ENCODE results near the gene DPH2. TPM values are rescaled to one million over a fixed set of nuclear protein-coding genes. Genes with fewer than 3 reads are reported as not detected.
A peak's percentile ranks its signal among the peaks of the same experiment; 100 is the strongest.

Gene DPH2
- polyA plus RNA-seq, 3 donors = 13.0 to 23.6 (median 14.1) TPM

DNA sequence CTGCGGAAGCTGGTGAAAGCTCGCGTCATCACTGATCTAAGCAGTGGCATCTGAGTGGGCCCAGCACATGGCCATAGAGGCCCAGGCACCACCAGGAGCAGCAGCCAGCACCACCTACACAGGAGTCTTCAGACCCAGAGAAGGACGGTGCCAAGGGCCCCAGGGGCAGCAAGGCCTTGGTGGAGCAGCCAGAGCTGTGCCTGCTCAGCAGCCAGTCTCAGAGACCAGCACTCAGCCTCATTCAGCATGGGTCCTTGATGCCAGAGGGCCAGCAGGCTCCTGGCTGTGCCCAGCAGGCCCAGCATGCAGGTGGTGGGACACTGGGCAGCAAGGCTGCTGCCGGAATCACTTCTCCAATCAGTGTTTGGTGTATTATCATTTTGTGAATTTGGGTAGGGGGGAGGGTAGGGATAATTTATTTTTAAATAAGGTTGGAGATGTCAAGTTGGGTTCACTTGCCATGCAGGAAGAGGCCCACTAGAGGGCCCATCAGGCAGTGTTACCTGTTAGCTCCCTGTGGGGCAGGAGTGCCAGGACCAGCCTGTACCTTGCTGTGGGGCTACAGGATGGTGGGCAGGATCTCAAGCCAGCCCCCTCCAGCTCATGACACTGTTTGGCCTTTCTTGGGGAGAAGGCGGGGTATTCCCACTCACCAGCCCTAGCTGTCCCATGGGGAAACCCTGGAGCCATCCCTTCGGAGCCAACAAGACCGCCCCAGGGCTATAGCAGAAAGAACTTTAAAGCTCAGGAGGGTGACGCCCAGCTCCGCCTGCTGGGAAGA lies 39.5 kb upstream of the DPH2 start:
- H3K4me1 ChIP-seq (ENCODE audit: control insufficient read depth in 1 of 2, insufficient read depth in 2 of 2, low read length in 2 of 2) = peaks cover 25% of the 10 kb centered on the region in 2 donors
- Mint-ChIP-seq H3K27me3 (ENCODE audit: low read depth in 3 of 3) (peaks cover 8 to 15% (median 9%) of the 10 kb centered on the region in 3 donors), H3K36me3 (peaks cover 22 to 25% of the 10 kb centered on the region in 2 donors), H3K9me3 (peaks cover 0 to 6% (median 3%) of the 10 kb centered on the region in 7 donors), H3K4me1 (peaks cover 30% of the 10 kb centered on the region), H3K4me3 (no peak overlapping the region), H3K27ac (no peak overlapping the region)
- no peaks in the 10 kb centered on the region for H4K20me1 ChIP-seq (ENCODE audit: insufficient read depth, low read length)
- intact Hi-C loops (cut with micrococcal nuclease) = loop anchor here in 1 of 2 donors (10.0 kb wide), 1 partner anchor 396 kb away; the partner anchor contains the start of gene PTPRF
- H3K36me3 ChIP-seq (replicated peaks in 1 of 2; ENCODE audit: control insufficient read depth in 1 of 2, insufficient read depth in 2 of 2, low read length in 2 of 2) = peaks cover 3 to 7% of the 10 kb centered on the region in 2 donors
- peaks cover 0 to 3% of the 10 kb centered on the region in 2 donors for H3K9me3 ChIP-seq (replicated peaks in 1 of 2; ENCODE audit: control insufficient read depth in 1 of 2, insufficient read depth in 1 of 2, low read length in 2 of 2)
- DNase-seq = no peak
- peaks cover 0 to 7% of the 10 kb centered on the region in 2 donors for H3K27me3 ChIP-seq (ENCODE audit: control insufficient read depth in 2 of 2, insufficient read depth in 2 of 2, low read length in 2 of 2)
- H2AFZ ChIP-seq (ENCODE audit: insufficient read depth, low read depth, low read length, poor library complexity, severe bottlenecking) = no peak overlapping the region
- H3K9ac ChIP-seq (ENCODE audit: insufficient read depth, low read length, poor library complexity, severe bottlenecking) = no peak overlapping the region
- WGBS (ENCODE audit: insufficient coverage) = 93% methylated on average over 7 of the region's 10 CpGs
- no peak overlapping the region for H3K4me3 ChIP-seq (replicated peaks in 1 of 3; ENCODE audit: low read depth in 2 of 3, low read length in 3 of 3)
- TF ChIP-seq CTCF (IDR thresholded peaks at IDR 0.05) = peak; percentile 42
- H3K27ac ChIP-seq (ENCODE audit: low read depth in 1 of 2, low read length in 2 of 2) = no peak overlapping the region
- peaks cover 6% of the 10 kb centered on the region for H3K79me2 ChIP-seq (ENCODE audit: insufficient read depth, low read length)
- no peak overlapping the region for H3K4me2 ChIP-seq (replicated peaks; ENCODE audit: extremely low read depth, low read length, poor library complexity, severe bottlenecking)

DNA sequence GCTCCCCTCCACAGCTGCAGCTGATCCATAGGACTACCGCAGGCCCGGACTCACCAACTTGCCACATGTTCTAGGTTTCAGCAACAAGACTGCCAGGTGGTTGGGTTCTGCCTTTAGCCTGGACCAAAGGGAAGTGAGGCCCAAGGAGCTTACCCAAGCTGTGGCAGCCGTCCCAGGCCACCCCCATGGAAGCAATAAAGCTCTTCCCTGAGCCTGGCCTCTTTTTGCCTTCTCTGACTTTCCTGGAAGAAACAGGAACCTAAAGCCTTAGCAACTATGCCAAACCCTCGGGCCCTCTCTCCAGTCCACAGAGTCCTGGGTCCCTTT lies 38.9 kb upstream of the DPH2 start:
- Mint-ChIP-seq H3K9me3 (peaks cover 0 to 6% (median 3%) of the 10 kb centered on the region in 7 donors), H3K27me3 (ENCODE audit: low read depth in 3 of 3) (peaks cover 8 to 19% (median 11%) of the 10 kb centered on the region in 3 donors), H3K4me1 (peaks cover 35% of the 10 kb centered on the region), H3K36me3 (peaks cover 16 to 20% of the 10 kb centered on the region in 2 donors), H3K27ac (no peak overlapping the region), H3K4me3 (no peak overlapping the region)
- H3K4me2 ChIP-seq (replicated peaks; ENCODE audit: extremely low read depth, low read length, poor library complexity, severe bottlenecking) = no peak overlapping the region
- H3K27me3 ChIP-seq (ENCODE audit: control insufficient read depth in 2 of 2, insufficient read depth in 2 of 2, low read length in 2 of 2) = peaks cover 0 to 7% of the 10 kb centered on the region in 2 donors
- peaks cover 12% of the 10 kb centered on the region for H3K79me2 ChIP-seq (ENCODE audit: insufficient read depth, low read length)
- H3K27ac ChIP-seq (ENCODE audit: low read depth in 1 of 2, low read length in 2 of 2) = no peak overlapping the region
- no peaks in the 10 kb centered on the region for H4K20me1 ChIP-seq (ENCODE audit: insufficient read depth, low read length)
- WGBS (ENCODE audit: insufficient coverage) = 56% methylated on average over 4 of the region's 4 CpGs
- H3K4me1 ChIP-seq (ENCODE audit: control insufficient read depth in 1 of 2, insufficient read depth in 2 of 2, low read length in 2 of 2) = peaks cover 30 to 31% of the 10 kb centered on the region in 2 donors
- intact Hi-C loops (cut with micrococcal nuclease) = loop anchor here in 1 of 2 donors (10.0 kb wide), 1 partner anchor 396 kb away; the partner anchor contains the start of gene PTPRF
- peaks cover 0 to 1% of the 10 kb centered on the region in 2 donors for H3K36me3 ChIP-seq (replicated peaks in 1 of 2; ENCODE audit: control insufficient read depth in 1 of 2, insufficient read depth in 2 of 2, low read length in 2 of 2)
- no peak for TF ChIP-seq CTCF (IDR thresholded peaks at IDR 0.05)
- DNase-seq = no peak
- H3K9me3 ChIP-seq (replicated peaks in 1 of 2; ENCODE audit: control insufficient read depth in 1 of 2, insufficient read depth in 1 of 2, low read length in 2 of 2) = peaks cover 0 to 3% of the 10 kb centered on the region in 2 donors
- no peak overlapping the region for H3K9ac ChIP-seq (ENCODE audit: insufficient read depth, low read length, poor library complexity, severe bottlenecking)
- H3K4me3 ChIP-seq (replicated peaks in 1 of 3; ENCODE audit: low read depth in 2 of 3, low read length in 3 of 3) = no peak overlapping the region
- H2AFZ ChIP-seq (ENCODE audit: insufficient read depth, low read depth, low read length, poor library complexity, severe bottlenecking) = no peak overlapping the region
